Measurements from ENCODE around the gene TMED1. TPM values are rescaled to one million over a fixed set of nuclear protein-coding genes. Genes with fewer than 3 reads are reported as not detected.

TMED1 gene
- total and polyA plus RNA-seq, 9 of the 15 experiments (the other 6 are each of a cell fraction or from before 2014, with no cell fraction given) = 0.86 to 30.2 (median 23.5) TPM

- TF ChIP-seq ZNF146 (CRISPR knock-in tag; IDR thresholded peaks at IDR 0.05; ENCODE audit: unreplicated experiment) (peak; percentile 92), TCF3 (CRISPR knock-in tag; IDR thresholded peaks at IDR 0.05) (peak; percentile 82), HMG20B (CRISPR knock-in tag; IDR thresholded peaks at IDR 0.05) (no peak), CXXC5 (CRISPR knock-in tag; IDR thresholded peaks at IDR 0.05) (peak; percentile 56), TEAD4 (IDR thresholded peaks at IDR 0.05; ENCODE audit: low read length) (peak; percentile 78), TEAD4 (CRISPR knock-in tag; IDR thresholded peaks at IDR 0.05; ENCODE audit: borderline replicate concordance) (no peak), SMARCA4 (IDR thresholded peaks at IDR 0.05) (peak; percentile 56; the same call in 1 of the 2 replicates), L3MBTL2 (IDR thresholded peaks at IDR 0.05) (peak; percentile 85), MXI1 (IDR thresholded peaks at IDR 0.05; ENCODE audit: low read depth, low read length) (no peak), FOXK1 (CRISPR knock-in tag; IDR thresholded peaks at IDR 0.05; ENCODE audit: borderline replicate concordance) (0 out of 2 replicates have a peak, but pooled peaks have one; percentile 31), ADNP (tag; IDR thresholded peaks at IDR 0.05) (peak; percentile 91), RBM14 (IDR thresholded peaks at IDR 0.05; ENCODE audit: borderline replicate concordance, insufficient read depth, low read depth, low read length) (no peak), ZNF592 (IDR thresholded peaks at IDR 0.05) (peak; percentile 91), MTA2 (IDR thresholded peaks at IDR 0.05; ENCODE audit: low read depth) (peak; percentile 65)
These were observed 3.4 kb upstream of the TMED1 start (continued) for GRCh38 chr19:10839114-10840050.

Measured in K562 (cell line).